ENCODE measurements around the gene GUCY1A2.

- TF ChIP-seq POLR2A (IDR thresholded peaks at IDR 0.05; ENCODE audit: extremely low read depth, insufficient read length) (no peak), CTCF (IDR thresholded peaks at IDR 0.05; ENCODE audit: low read depth, low read length) (no peak), MAX (IDR thresholded peaks at IDR 0.05; ENCODE audit: low read depth, low read length) (no peak), MYC (IDR thresholded peaks at IDR 0.05; ENCODE audit: low read depth, low read length) (no peak)
These were observed 197.0 kb downstream of the GUCY1A2 start for GRCh38 chr11:106821291-106821690.
